ENCODE data around the gene SPPL3. TPM values are rescaled to one million over a fixed set of nuclear protein-coding genes. Genes with fewer than 3 reads are reported as not detected.

Gene SPPL3
- total RNA-seq, 4 donors from 2014 or later = 5.4 to 82.7 (median 23.2) TPM

GRCh38 chr12:120856980-120857379, 47.2 kb downstream of the SPPL3 start:
- Histone ChIP-seq H3K27me3 (no peaks in the 10 kb centered on the region), H3K4me1 (peaks cover 3% of the 10 kb centered on the region in 2 donors), H3K36me3 (no peaks in the 10 kb centered on the region), H3K9me3 (no peaks in the 10 kb centered on the region), H3K27ac (no peak overlapping the region), H3K4me3 (no peak overlapping the region)
- no peak for TF ChIP-seq POLR2A (IDR thresholded peaks at IDR 0.05)
- TF ChIP-seq, protein P1, sequence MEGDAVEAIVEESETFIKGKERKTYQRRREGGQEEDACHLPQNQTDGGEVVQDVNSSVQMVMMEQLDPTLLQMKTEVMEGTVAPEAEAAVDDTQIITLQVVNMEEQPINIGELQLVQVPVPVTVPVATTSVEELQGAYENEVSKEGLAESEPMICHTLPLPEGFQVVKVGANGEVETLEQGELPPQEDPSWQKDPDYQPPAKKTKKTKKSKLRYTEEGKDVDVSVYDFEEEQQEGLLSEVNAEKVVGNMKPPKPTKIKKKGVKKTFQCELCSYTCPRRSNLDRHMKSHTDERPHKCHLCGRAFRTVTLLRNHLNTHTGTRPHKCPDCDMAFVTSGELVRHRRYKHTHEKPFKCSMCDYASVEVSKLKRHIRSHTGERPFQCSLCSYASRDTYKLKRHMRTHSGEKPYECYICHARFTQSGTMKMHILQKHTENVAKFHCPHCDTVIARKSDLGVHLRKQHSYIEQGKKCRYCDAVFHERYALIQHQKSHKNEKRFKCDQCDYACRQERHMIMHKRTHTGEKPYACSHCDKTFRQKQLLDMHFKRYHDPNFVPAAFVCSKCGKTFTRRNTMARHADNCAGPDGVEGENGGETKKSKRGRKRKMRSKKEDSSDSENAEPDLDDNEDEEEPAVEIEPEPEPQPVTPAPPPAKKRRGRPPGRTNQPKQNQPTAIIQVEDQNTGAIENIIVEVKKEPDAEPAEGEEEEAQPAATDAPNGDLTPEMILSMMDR (IDR thresholded peaks at IDR 0.05) = no peak
- intact Hi-C loops (cut with DNase I; ENCODE audit: low total_unique reads) = no loop called here
- DNase-seq = no peak

GRCh38 chr12:120855823-120856588, 48.2 kb downstream of the SPPL3 start:
- no peaks in the 10 kb centered on the region for H3K27me3 ChIP-seq
- H3K4me3 ChIP-seq = no peak overlapping the region
- no peaks in the 10 kb centered on the region for H3K36me3 ChIP-seq
- intact Hi-C loops (cut with DNase I; ENCODE audit: low total_unique reads) = no loop called here
- no peak for DNase-seq
- peaks cover 3% of the 10 kb centered on the region in 2 donors for H3K4me1 ChIP-seq
- TF ChIP-seq, protein P1 (IDR thresholded peaks at IDR 0.05) = no peak
- no peak for TF ChIP-seq POLR2A (IDR thresholded peaks at IDR 0.05)
- no peaks in the 10 kb centered on the region for H3K9me3 ChIP-seq
- H3K27ac ChIP-seq = no peak overlapping the region

DNA sequence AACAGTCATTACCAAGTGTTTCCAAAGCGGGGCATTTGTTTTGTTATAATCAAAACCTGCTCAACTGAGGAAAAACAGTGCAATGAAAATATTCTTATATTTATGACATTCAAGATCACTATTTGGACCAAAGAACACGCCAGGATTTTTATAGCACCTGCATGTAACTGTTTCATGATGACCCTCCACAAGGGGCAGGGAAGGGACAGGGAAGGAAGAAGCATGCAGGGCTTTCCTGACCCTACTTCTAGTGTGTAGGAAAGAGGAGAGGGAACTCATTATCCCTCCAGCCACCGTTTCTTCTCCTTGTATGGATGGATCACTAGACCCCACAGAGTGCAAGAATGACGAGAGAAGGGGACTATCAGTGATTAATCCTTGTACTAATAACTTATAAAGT, 49.4 kb downstream of the SPPL3 start:
- DNase-seq = no peak
- intact Hi-C loops (cut with DNase I; ENCODE audit: low total_unique reads) = no loop called here
- no peak for TF ChIP-seq POLR2A (IDR thresholded peaks at IDR 0.05)
- TF ChIP-seq, protein P1 (IDR thresholded peaks at IDR 0.05) = no peak
- Histone ChIP-seq H3K4me3 (no peak overlapping the region), H3K27me3 (no peaks in the 10 kb centered on the region), H3K36me3 (no peaks in the 10 kb centered on the region), H3K9me3 (no peaks in the 10 kb centered on the region), H3K27ac (no peak overlapping the region), H3K4me1 (peaks cover 3% of the 10 kb centered on the region in 2 donors)

DNA sequence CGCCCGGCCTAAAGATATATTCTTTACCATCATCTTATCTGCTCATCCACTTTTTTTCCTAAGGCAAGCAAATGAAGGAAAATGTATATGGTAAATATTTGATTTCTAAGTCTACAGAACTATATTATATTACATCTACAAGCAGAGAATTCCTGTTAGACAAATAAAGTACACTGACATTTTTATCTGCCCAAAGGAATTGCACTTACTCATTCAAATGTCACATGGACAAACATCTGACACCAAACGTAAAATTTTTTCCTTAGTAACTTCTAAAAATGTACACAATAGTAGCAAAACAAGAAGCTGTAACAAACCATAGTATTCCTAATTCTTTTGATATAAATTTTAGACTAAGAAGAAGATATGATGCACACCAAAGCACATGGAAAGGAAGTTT, 51.0 kb downstream of the SPPL3 start:
- DNase-seq = no peak
- no peaks in the 10 kb centered on the region for H3K9me3 ChIP-seq
- intact Hi-C loops (cut with DNase I; ENCODE audit: low total_unique reads) = no loop called here
- H3K36me3 ChIP-seq = no peaks in the 10 kb centered on the region
- no peak overlapping the region for H3K4me3 ChIP-seq
- no peaks in the 10 kb centered on the region for H3K27me3 ChIP-seq
- TF ChIP-seq, protein P1 (IDR thresholded peaks at IDR 0.05) = no peak
- no peak for TF ChIP-seq POLR2A (IDR thresholded peaks at IDR 0.05)
- H3K4me1 ChIP-seq = peaks cover 3% of the 10 kb centered on the region in 2 donors
- no peak overlapping the region for H3K27ac ChIP-seq

DNA sequence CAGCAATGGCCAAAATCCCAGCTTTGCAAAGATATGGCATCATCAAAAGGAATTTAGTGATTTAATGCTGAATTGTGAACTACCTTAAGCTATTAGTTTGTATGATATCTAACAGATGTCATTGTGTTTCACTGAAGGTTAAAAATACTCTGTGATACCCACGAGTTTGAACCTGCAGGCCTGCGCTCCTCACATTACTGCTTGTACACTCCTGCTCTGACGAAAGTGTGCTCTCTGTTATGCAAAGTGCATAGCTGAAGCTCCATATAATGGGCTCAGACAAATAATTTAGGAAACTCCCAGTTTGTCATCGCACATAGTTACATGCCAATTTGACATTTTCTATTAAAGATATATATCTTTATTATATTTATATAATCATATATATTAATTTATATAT, 52.2 kb downstream of the SPPL3 start:
- peaks cover 3 to 4% of the 10 kb centered on the region in 2 donors for H3K4me1 ChIP-seq
- H3K27me3 ChIP-seq = no peaks in the 10 kb centered on the region
- no peaks in the 10 kb centered on the region for H3K9me3 ChIP-seq
- H3K27ac ChIP-seq = no peak overlapping the region
- TF ChIP-seq, protein P1 (IDR thresholded peaks at IDR 0.05) = no peak
- TF ChIP-seq POLR2A (IDR thresholded peaks at IDR 0.05) = no peak
- intact Hi-C loops (cut with DNase I; ENCODE audit: low total_unique reads) = no loop called here
- no peak for DNase-seq
- H3K36me3 ChIP-seq = no peaks in the 10 kb centered on the region
- H3K4me3 ChIP-seq = no peak overlapping the region
